Adrenal gland (tissue), 12 donors: Measurements from ENCODE around the gene LRRC71. TPM values are rescaled to one million over a fixed set of nuclear protein-coding genes. Genes with fewer than 3 reads are reported as not detected.

Source experiments
- DNase-seq, 7 donors: peaks; one replicate each; pipeline ENCODE4 v3.0.0-alpha.2; 2019 to 2020
- H3K27ac ChIP-seq, 5 donors: fragments of 200-600 bp; sonication (generic) in 4 of 5; 1 replicate in 3 of 5; 2 replicates in 2 of 5; pipeline versions ENCODE4 v1.5.1 to v1.8.0; 2016 to 2020; ENCODE audit warnings: mild to moderate bottlenecking in 1 of 5
- H3K27me3 ChIP-seq: fragments of 200-600 bp; 2 replicates; pipeline ENCODE4 v1.8.0; 2021
- H3K36me3 ChIP-seq, 2 donors: fragments of 200-600 bp; replicated peaks in 1 of 2; 1 replicate in 1 of 2; 2 replicates in 1 of 2; pipeline versions ENCODE4 v1.5.1 to v1.8.0; 2018 to 2022
- H3K4me1 ChIP-seq, 2 donors: fragments of 200-600 bp; replicated peaks in 1 of 2; 1 replicate in 1 of 2; 2 replicates in 1 of 2; pipeline versions ENCODE4 v1.5.1 to v1.8.0; 2018 to 2021
- H3K4me3 ChIP-seq, 4 donors: fragments of 200-600 bp; sonication (generic) in 3 of 4; one replicate each; pipeline ENCODE4 v1.5.1; 2016 to 2018
- H3K9me3 ChIP-seq, 3 donors: fragments of 200-600 bp; sonication (generic) in 1 of 3; replicated peaks in 1 of 3; 1 replicate in 2 of 3; 2 replicates in 1 of 3; pipeline versions ENCODE4 v1.5.1 to v1.8.0; 2016 to 2021
- CTCF ChIP-seq, 6 experiments: fragments of 450-650 bp in 4 of 6; fragments of 200-600 bp in 2 of 6; sonication (generic) in 1 of 6; IDR thresholded peaks; 1 replicate in 5 of 6; 2 replicates in 1 of 6; pipeline versions ENCODE4 v1.5.1 to v1.8.0; 2016 to 2021; ENCODE audit warnings: antibody characterized with exemption in 6 of 6, mild to moderate bottlenecking in 2 of 6, moderate library complexity in 1 of 6
- POLR2A ChIP-seq, 2 donors: fragments of 450-650 bp; IDR thresholded peaks; one replicate each; pipeline ENCODE4 v1.6.1; 2017; ENCODE audit warnings: antibody characterized with exemption in 2 of 2, mild to moderate bottlenecking in 2 of 2, moderate library complexity in 1 of 2
- WGBS, 4 donors: extraction: QIAGEN DNeasy Blood & Tissue Kit in 2 of 4; methylation state at CpG; one replicate each; pipeline versions ENCODE4 v1.1.5 to v1.1.7; 2013 to 2017; 5-methylcytosine and 5-hydroxymethylcytosine counted together
- intact Hi-C, 2 donors: fragments of 100-400 bp; cut with DNase I; formaldehyde crosslinking; loops; one replicate each; pipeline versions ENCODE4 v1.14.1 to v1.15.0; 2022 to 2023
- polyA plus RNA-seq, 3 donors: library from polyadenylated mRNA; stranded (reverse); fragments of 200-250 nt in 2 of 3; fragments of 350-450 nt in 1 of 3; fragmentation: Illumina TruSeq in 1 of 3; extraction: RNeasy Lipid Tissue Mini Kit (QIAGEN cat#74804) in 1 of 3; gene quantifications; one replicate each; pipeline ENCODE4 v1.2.3, GENCODE V29; 2013 to 2014
- total RNA-seq, 9 donors: library from RNA; depleted of rRNA in 4 of 9; stranded (reverse); fragments of >200 nt in 4 of 9; fragments of 120-200 nt in 1 of 9; fragmentation: NEBNext Ultra II Directional in 1 of 9; extraction: Animal tissue kit (Norgen Biotek cat#: 25700) in 1 of 9; gene quantifications; one replicate each; pipeline versions ENCODE4 v1.1.0 to v1.2.4, GENCODE V29; 2013 to 2023
- donor health status: healthy with polysubstance abuse.
- donor health status: Bipolar disorder and iron deficiency.
- donor health status: DM: yes; HTN: yes; CAD: no.
- donor health status: DM: no; HTN: no; CAD: no.
- donor health status: DM: no; HTN: no; CAD: no.
- donor health status: DM: yes; HTN: yes; CAD: no.

LRRC71 gene
- total and polyA plus RNA-seq, 12 donors, result 0.11 to 4.6 (median 0.27) TPM; not detected in 4

- WGBS, 4 donors, result 20 to 38% (median 31%) methylated on average over 5 of the region's 5 CpGs
- no peaks in the 10 kb centered on the region for H3K9me3 ChIP-seq
- peaks cover 0 to 33% of the 10 kb centered on the region in 2 donors for H3K4me1 ChIP-seq
- H3K4me3 ChIP-seq, result peak overlapping the region in 1 of 4 donors; percentile 52
- no peak for DNase-seq
- H3K27me3 ChIP-seq, result peaks cover 8% of the 10 kb centered on the region
- H3K27ac ChIP-seq, result peak overlapping the region in 4 of 5 donors; percentile 54 to 89 (median 79)
- TF ChIP-seq POLR2A (IDR thresholded peaks at IDR 0.05), result no peak
- TF ChIP-seq CTCF (IDR thresholded peaks at IDR 0.05), result no peak
- no peaks in the 10 kb centered on the region for H3K36me3 ChIP-seq
- intact Hi-C loops, result loop anchor here in 1 of 2 donors (2.0 kb wide), 1 partner anchor 29 kb away; no protein-coding TSS in a partner anchor
These were observed 26.4 kb upstream of the LRRC71 start for GRCh38 chr1:156894001-156894400.

- TF ChIP-seq POLR2A (IDR thresholded peaks at IDR 0.05) (no peak), CTCF (IDR thresholded peaks at IDR 0.05) (no peak)
- Histone ChIP-seq H3K9me3 (no peaks in the 10 kb centered on the region), H3K4me3 (peak overlapping the region in 1 of 4 donors; percentile 52), H3K36me3 (no peaks in the 10 kb centered on the region), H3K4me1 (peaks cover 0 to 32% of the 10 kb centered on the region in 2 donors), H3K27ac (peak overlapping the region in 4 of 5 donors; percentile 43 to 89 (median 79)), H3K27me3 (peaks cover 8% of the 10 kb centered on the region)
- peak in 3 of 7 donors; percentile 39 to 75 (median 44) for DNase-seq
- WGBS, 4 donors, result 46 to 63% (median 57%) methylated on average over 6 to 12 of the region's 12 CpGs
- intact Hi-C loops, result loop anchor here in 1 of 2 donors (2.0 kb wide), 1 partner anchor 28 kb away; no protein-coding TSS in a partner anchor
These were observed 25.5 kb upstream of the LRRC71 start for GRCh38 chr1:156894711-156895454.

GRCh38 chr1:156895455-156895812, 25.0 kb upstream of the LRRC71 start:
- no peaks in the 10 kb centered on the region for H3K9me3 ChIP-seq
- H3K36me3 ChIP-seq, result no peaks in the 10 kb centered on the region
- no peak for TF ChIP-seq CTCF (IDR thresholded peaks at IDR 0.05)
- no peak for TF ChIP-seq POLR2A (IDR thresholded peaks at IDR 0.05)
- no peak for DNase-seq
- H3K27me3 ChIP-seq, result peaks cover 8% of the 10 kb centered on the region
- peak overlapping the region in 1 of 4 donors; percentile 52 for H3K4me3 ChIP-seq
- WGBS, 4 donors, result 58 to 71% (median 62%) methylated on average over 4 of the region's 4 CpGs
- intact Hi-C loops, result loop anchor here in 1 of 2 donors (2.0 kb wide), 1 partner anchor 27 kb away; no protein-coding TSS in a partner anchor
- peak overlapping the region in 4 of 5 donors; percentile 43 to 90 (median 79) for H3K27ac ChIP-seq
- H3K4me1 ChIP-seq, result peaks cover 0 to 30% of the 10 kb centered on the region in 2 donors

- no peak for DNase-seq
- WGBS, 4 donors, result 79 to 93% (median 84%) methylated on average over 6 of the region's 6 CpGs
- Histone ChIP-seq H3K4me3 (no peak overlapping the region), H3K4me1 (peaks cover 0 to 30% of the 10 kb centered on the region in 2 donors), H3K9me3 (no peaks in the 10 kb centered on the region), H3K27me3 (peaks cover 8% of the 10 kb centered on the region), H3K36me3 (no peaks in the 10 kb centered on the region), H3K27ac (peak overlapping the region in 3 of 5 donors; percentile 74 to 90 (median 84))
- TF ChIP-seq POLR2A (IDR thresholded peaks at IDR 0.05) (no peak), CTCF (IDR thresholded peaks at IDR 0.05) (no peak)
- intact Hi-C loops, result loop anchor here in 1 of 2 donors (2.0 kb wide), 1 partner anchor 27 kb away; no protein-coding TSS in a partner anchor
These were observed 24.5 kb upstream of the LRRC71 start for GRCh38 chr1:156895927-156896326.
